Kidney (tissue), 14 donors: ENCODE data around the gene FBXO27. TPM values are rescaled to one million over a fixed set of nuclear protein-coding genes. Genes with fewer than 3 reads are reported as not detected.

Source experiments
- DNase-seq, 5 donors: peaks; one replicate each; pipeline ENCODE4 v3.0.0-alpha.2; 2013 to 2020
- FAIRE-seq: peaks from 2 replicates; lab custom pipeline; 2012; peaks lifted over from hg19 to GRCh38; lab: Jason Lieb, UNC
- H3K27ac ChIP-seq, 2 donors: one replicate each; pipeline ENCODE4 v1.7.0; 2013; ENCODE audit warnings: low read depth in 2 of 2, low read length in 2 of 2, inconsistent platforms in 1 of 2
- H3K27me3 ChIP-seq: one replicate; pipeline ENCODE4 v1.7.1; 2013; ENCODE audit warnings: low read length, inconsistent platforms; ENCODE audit not compliant: control insufficient read depth, insufficient read depth
- H3K36me3 ChIP-seq, 3 donors: one replicate each; pipeline versions ENCODE4 v1.7.0 to v1.7.1; 2013; ENCODE audit warnings: low read length in 3 of 3, control low read depth in 1 of 3, inconsistent platforms in 1 of 3; ENCODE audit not compliant: insufficient read depth in 3 of 3, control insufficient read depth in 2 of 3
- H3K4me1 ChIP-seq, 3 donors: one replicate each; pipeline versions ENCODE4 v1.7.0 to v1.7.1; 2013; ENCODE audit warnings: low read length in 3 of 3, inconsistent platforms in 1 of 3, low read depth in 1 of 3; ENCODE audit not compliant: control insufficient read depth in 2 of 3, insufficient read depth in 2 of 3
- H3K4me3 ChIP-seq, 3 donors: one replicate each; pipeline versions ENCODE4 v1.7.0 to v1.8.1; 2013; ENCODE audit warnings: low read length in 3 of 3, control low read depth in 1 of 3, inconsistent platforms in 1 of 3
- H3K9ac ChIP-seq, 3 donors: one replicate each; pipeline versions ENCODE4 v1.7.0 to v1.7.1; 2013; ENCODE audit warnings: low read length in 3 of 3, control low read depth in 1 of 3, inconsistent platforms in 1 of 3
- H3K9me3 ChIP-seq, 3 donors: one replicate each; pipeline versions ENCODE4 v1.7.0 to v1.7.1; 2013; ENCODE audit warnings: low read length in 3 of 3, control low read depth in 1 of 3, inconsistent platforms in 1 of 3; ENCODE audit not compliant: control insufficient read depth in 2 of 3, insufficient read depth in 1 of 3
- intact Hi-C: fragments of 100-400 bp; cut with DNase I; formaldehyde crosslinking; loops from one replicate; pipeline ENCODE4 v1.11.1; 2022
- polyA plus RNA-seq: library from polyadenylated mRNA; stranded (reverse); fragments of 350-450 nt; fragmentation: Illumina TruSeq; extraction: RNeasy Lipid Tissue Mini Kit (QIAGEN cat#74804); gene quantifications from one replicate; pipeline ENCODE4 v1.2.3, GENCODE V29; 2014; ENCODE audit warnings: low read depth, low replicate concordance; ENCODE audit not compliant: insufficient read depth
- total RNA-seq: library from RNA; stranded (reverse); fragmentation: NEBNext Ultra II Directional; extraction: Animal tissue kit (Norgen Biotek cat#: 25700); gene quantifications from one replicate; pipeline ENCODE4 v1.2.1, GENCODE V29; 2021
- TF ChIP-seq, protein P1 (sequence below): IDR thresholded peaks from 3 replicates; pipeline ENCODE4 v1.5.1; 2012; ENCODE audit warnings: mild to moderate bottlenecking, moderate library complexity, borderline replicate concordance; ENCODE audit not compliant: insufficient read depth; ENCODE audit errors: extremely low read depth
- donor health status: control.
- donor health status: control.
- donor health status: control.
- donor health status: control.
- donor health status: control.
- donor health status: DM: yes; HTN: yes; CAD: no.
- donor health status: Normal renal cell carcinoma (clear cell type).

FBXO27 gene
- total and polyA plus RNA-seq, 2 donors from 2014 or later: 7.8 to 8.3 TPM

- Histone ChIP-seq H3K27ac (no peak overlapping the region), H3K27me3 (no peaks in the 10 kb centered on the region), H3K4me3 (no peak overlapping the region), H3K9ac (no peak overlapping the region), H3K9me3 (no peaks in the 10 kb centered on the region), H3K4me1 (no peaks in the 10 kb centered on the region), H3K36me3 (no peaks in the 10 kb centered on the region)
- no peak for FAIRE-seq
- intact Hi-C loops: no loop called here
- DNase-seq: no peak
- TF ChIP-seq, protein P1, sequence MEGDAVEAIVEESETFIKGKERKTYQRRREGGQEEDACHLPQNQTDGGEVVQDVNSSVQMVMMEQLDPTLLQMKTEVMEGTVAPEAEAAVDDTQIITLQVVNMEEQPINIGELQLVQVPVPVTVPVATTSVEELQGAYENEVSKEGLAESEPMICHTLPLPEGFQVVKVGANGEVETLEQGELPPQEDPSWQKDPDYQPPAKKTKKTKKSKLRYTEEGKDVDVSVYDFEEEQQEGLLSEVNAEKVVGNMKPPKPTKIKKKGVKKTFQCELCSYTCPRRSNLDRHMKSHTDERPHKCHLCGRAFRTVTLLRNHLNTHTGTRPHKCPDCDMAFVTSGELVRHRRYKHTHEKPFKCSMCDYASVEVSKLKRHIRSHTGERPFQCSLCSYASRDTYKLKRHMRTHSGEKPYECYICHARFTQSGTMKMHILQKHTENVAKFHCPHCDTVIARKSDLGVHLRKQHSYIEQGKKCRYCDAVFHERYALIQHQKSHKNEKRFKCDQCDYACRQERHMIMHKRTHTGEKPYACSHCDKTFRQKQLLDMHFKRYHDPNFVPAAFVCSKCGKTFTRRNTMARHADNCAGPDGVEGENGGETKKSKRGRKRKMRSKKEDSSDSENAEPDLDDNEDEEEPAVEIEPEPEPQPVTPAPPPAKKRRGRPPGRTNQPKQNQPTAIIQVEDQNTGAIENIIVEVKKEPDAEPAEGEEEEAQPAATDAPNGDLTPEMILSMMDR: no peak
Measured at GRCh38 chr19:39059302-39059701, 27.0 kb upstream of the FBXO27 start.

DNA sequence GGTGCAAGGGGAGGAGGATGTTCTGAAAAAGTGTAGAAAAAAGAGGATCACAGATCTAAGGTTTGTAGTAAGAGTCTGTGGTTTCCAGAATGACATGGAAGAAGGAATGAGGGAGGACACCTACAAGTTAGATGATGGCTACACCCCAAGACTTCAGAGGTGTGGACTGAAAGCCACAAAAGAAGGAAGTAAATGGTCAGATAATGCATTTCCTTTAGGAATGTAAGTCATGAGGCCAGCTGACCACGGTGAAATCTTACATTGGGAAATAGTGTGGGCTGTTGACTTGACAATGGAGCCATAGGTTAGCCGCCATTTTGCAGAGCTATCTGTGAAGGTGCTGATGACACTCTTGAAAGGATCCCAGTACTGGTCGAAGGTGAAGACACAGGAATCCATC is 25.3 kb upstream of the FBXO27 start:
- no peaks in the 10 kb centered on the region for H3K9me3 ChIP-seq
- H3K4me3 ChIP-seq: no peak overlapping the region
- DNase-seq (no peak), FAIRE-seq (no peak)
- H3K36me3 ChIP-seq: no peaks in the 10 kb centered on the region
- intact Hi-C loops: no loop called here
- H3K27me3 ChIP-seq: no peaks in the 10 kb centered on the region
- TF ChIP-seq, protein P1: no peak
- H3K4me1 ChIP-seq: peaks cover 0 to 3% (median 0%) of the 10 kb centered on the region in 3 donors
- H3K9ac ChIP-seq: no peak overlapping the region
- H3K27ac ChIP-seq: no peak overlapping the region

DNA sequence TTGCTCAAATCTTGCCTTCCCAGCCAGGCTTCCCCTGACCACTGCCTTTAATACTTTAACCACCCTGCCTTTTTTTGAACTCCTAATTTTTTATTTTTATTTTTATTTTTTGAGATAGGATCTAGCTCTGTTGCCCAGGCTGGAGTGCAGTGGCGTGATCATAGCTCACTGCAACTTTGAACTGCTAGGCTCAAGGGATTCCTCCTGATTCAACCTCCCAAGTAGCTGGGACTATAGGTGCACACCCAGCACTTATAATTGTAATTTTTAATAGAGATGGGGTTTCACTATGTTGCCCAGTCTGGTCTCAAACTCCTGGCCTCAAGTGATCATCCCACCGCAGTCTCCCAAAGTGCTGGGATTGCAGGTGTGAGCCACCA is 21.7 kb upstream of the FBXO27 start:
- H3K27me3 ChIP-seq: no peaks in the 10 kb centered on the region
- no peak overlapping the region for H3K9ac ChIP-seq
- no peaks in the 10 kb centered on the region for H3K9me3 ChIP-seq
- peaks cover 0 to 3% (median 0%) of the 10 kb centered on the region in 3 donors for H3K4me1 ChIP-seq
- H3K36me3 ChIP-seq: no peaks in the 10 kb centered on the region
- H3K4me3 ChIP-seq: no peak overlapping the region
- FAIRE-seq (no peak), DNase-seq (no peak)
- no peak overlapping the region for H3K27ac ChIP-seq
- intact Hi-C loops: no loop called here
- TF ChIP-seq, protein P1: no peak

DNA sequence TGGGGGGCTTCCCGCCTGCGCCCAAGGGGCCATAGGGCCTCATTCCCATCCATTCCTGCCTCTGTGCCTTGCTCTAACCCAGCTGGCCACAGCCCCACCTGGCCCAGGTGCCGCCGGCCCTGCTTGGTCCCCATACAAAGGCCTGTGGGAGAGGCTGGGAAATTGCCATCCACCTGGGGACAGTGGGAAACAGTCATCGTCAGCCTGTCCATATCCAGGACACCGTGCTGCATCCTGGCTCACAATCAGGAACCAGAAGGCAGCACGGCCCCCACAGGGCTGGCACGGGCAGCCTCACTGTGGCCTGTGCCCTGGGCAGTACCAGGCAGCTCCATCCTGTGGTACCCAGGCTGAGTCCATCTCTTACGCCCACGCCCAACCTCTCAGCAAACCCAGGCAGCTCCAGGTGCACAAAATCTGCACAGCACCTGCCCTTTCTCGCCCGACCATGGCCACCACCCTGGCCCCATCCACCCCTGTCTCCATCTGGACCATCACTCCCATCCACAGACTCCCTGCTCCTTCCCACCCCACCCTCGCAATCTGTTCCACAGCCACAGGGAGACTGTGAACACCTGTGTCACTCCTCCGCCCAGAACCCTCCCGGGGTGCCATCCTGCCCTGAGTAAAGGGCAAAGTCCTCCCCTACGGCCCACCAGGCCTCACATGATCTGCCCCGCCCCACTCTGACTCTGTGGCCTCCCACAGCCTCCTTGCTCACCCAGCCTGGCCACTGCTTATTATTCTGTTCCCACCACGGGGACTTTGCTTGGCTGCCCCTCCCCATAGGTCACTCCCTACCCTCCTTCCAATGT is 21.1 kb upstream of the FBXO27 start:
- no peak overlapping the region for H3K9ac ChIP-seq
- H3K4me3 ChIP-seq: no peak overlapping the region
- no peak overlapping the region for H3K27ac ChIP-seq
- intact Hi-C loops: no loop called here
- no peaks in the 10 kb centered on the region for H3K9me3 ChIP-seq
- FAIRE-seq (no peak), DNase-seq (peak in 3 of 5 donors; percentile 20 to 54 (median 37))
- H3K27me3 ChIP-seq: no peaks in the 10 kb centered on the region
- peaks cover 0 to 3% (median 0%) of the 10 kb centered on the region in 3 donors for H3K4me1 ChIP-seq
- TF ChIP-seq, protein P1: no peak
- H3K36me3 ChIP-seq: no peaks in the 10 kb centered on the region
